HEK293 (cell line): Measurements from ENCODE around the gene USP37.

Source experiments
- CTCF ChIA-PET: fragments of 350-600 bp; formaldehyde crosslinking; extraction: SDS; loops from one replicate; lab custom pipeline; 2021; ENCODE audit warnings: antibody characterized with exemption; lab: Yijun Ruan, JAX
- POLR2A ChIA-PET: fragments of 300-600 bp; formaldehyde crosslinking; extraction: SDS; loops from one replicate; lab custom pipeline; 2020; ENCODE audit warnings: antibody characterized with exemption, inconsistent platforms; lab: Yijun Ruan, JAX
- H3K27ac ChIP-seq: fragments of 200-500 bp; sonication (Bioruptor generic); 2 replicates; pipeline ENCODE4 v1.5.1; 2014; ENCODE audit warnings: low read depth, low read length, control low read depth, inconsistent platforms; ENCODE audit errors: extremely low read depth
- H3K36me3 ChIP-seq, 2 experiments: fragments of 200-500 bp in 1 of 2; sonication (Bioruptor generic) in 1 of 2; 1 replicate in 1 of 2; 2 replicates in 1 of 2; pipeline ENCODE4 v1.5.1; 2014 to 2017; ENCODE audit warnings: inconsistent platforms in 2 of 2, low read length in 2 of 2; ENCODE audit not compliant: control insufficient read depth in 2 of 2, insufficient read depth in 1 of 2
- H3K4me1 ChIP-seq: fragments of 200-500 bp; sonication (Bioruptor generic); 2 replicates; pipeline ENCODE4 v1.5.1; 2014; ENCODE audit warnings: mild to moderate bottlenecking, low read length, inconsistent platforms; ENCODE audit not compliant: control insufficient read depth, insufficient read depth
- H3K4me3 ChIP-seq: 2 replicates; pipeline ENCODE4 v1.5.1; 2011; ENCODE audit warnings: low read depth, mild to moderate bottlenecking, control low read depth, low read length, moderate library complexity
- H3K9me3 ChIP-seq: fragments of 200-500 bp; sonication (Bioruptor generic); 2 replicates; pipeline ENCODE4 v1.5.1; 2014; ENCODE audit warnings: low read depth, low read length, inconsistent platforms; ENCODE audit not compliant: control insufficient read depth, insufficient read depth
- AEBP2 ChIP-seq: fragments of 450-650 bp; formaldehyde crosslinking; IDR thresholded peaks from 2 replicates; pipeline ENCODE4 v1.5.1; 2016; ENCODE audit warnings: missing biosample characterization, missing genetic modification characterization, borderline replicate concordance
- HOXD13 ChIP-seq: sonication (generic); formaldehyde crosslinking; IDR thresholded peaks from 2 replicates; pipeline ENCODE4 v1.8.0; 2022; ENCODE audit warnings: missing genetic modification reagents, borderline replicate concordance
- IKZF3 ChIP-seq: fragments of 450-650 bp; IDR thresholded peaks from 2 replicates; pipeline ENCODE4 v1.5.0; 2018; ENCODE audit warnings: missing biosample characterization, mild to moderate bottlenecking, missing genetic modification characterization, moderate library complexity
- INSM2 ChIP-seq: fragments of 450-650 bp; formaldehyde crosslinking; IDR thresholded peaks from 2 replicates; pipeline ENCODE4 v1.5.1; 2016; ENCODE audit warnings: missing biosample characterization, missing genetic modification characterization
- KLF16 ChIP-seq: fragments of 450-650 bp; formaldehyde crosslinking; IDR thresholded peaks from 2 replicates; pipeline ENCODE4 v1.5.1; 2017; ENCODE audit warnings: missing biosample characterization, missing genetic modification characterization
- REPIN1 ChIP-seq: fragments of 450-650 bp; formaldehyde crosslinking; IDR thresholded peaks from 2 replicates; pipeline ENCODE4 v1.5.1; 2017; ENCODE audit warnings: missing biosample characterization, missing genetic modification characterization, low read depth
- SP7 ChIP-seq: fragments of 450-650 bp; formaldehyde crosslinking; IDR thresholded peaks from 2 replicates; pipeline ENCODE4 v1.5.1; 2016; ENCODE audit warnings: missing biosample characterization, missing genetic modification characterization
- TSHZ1 ChIP-seq: fragments of 450-650 bp; formaldehyde crosslinking; IDR thresholded peaks from 2 replicates; pipeline ENCODE4 v1.5.1; 2016; ENCODE audit warnings: missing biosample characterization, missing genetic modification characterization, borderline replicate concordance
- ZBTB10 ChIP-seq: fragments of 450-650 bp; formaldehyde crosslinking; IDR thresholded peaks from 2 replicates; pipeline ENCODE4 v1.5.1; 2016; ENCODE audit warnings: missing biosample characterization, missing genetic modification characterization
- ZFP69B ChIP-seq: fragments of 450-650 bp; formaldehyde crosslinking; IDR thresholded peaks from 2 replicates; pipeline ENCODE4 v1.5.1; 2016; ENCODE audit warnings: missing biosample characterization, missing genetic modification characterization
- ZNF169 ChIP-seq: fragments of 450-650 bp; formaldehyde crosslinking; IDR thresholded peaks from 2 replicates; pipeline ENCODE4 v1.5.1; 2016; ENCODE audit warnings: missing biosample characterization, missing genetic modification characterization
- ZNF23 ChIP-seq: fragments of 450-650 bp; formaldehyde crosslinking; IDR thresholded peaks from 2 replicates; pipeline ENCODE4 v1.5.1; 2016; ENCODE audit warnings: missing biosample characterization, missing genetic modification characterization, borderline replicate concordance
- ZNF26 ChIP-seq: fragments of 450-650 bp; formaldehyde crosslinking; IDR thresholded peaks from 2 replicates; pipeline ENCODE4 v1.5.1; 2016; ENCODE audit warnings: missing biosample characterization, missing genetic modification characterization
- ZNF274 ChIP-seq, 2 experiments: fragments of 200-500 bp in 1 of 2; fragments of 450-650 bp in 1 of 2; sonication (Bioruptor generic) in 1 of 2; formaldehyde crosslinking in 1 of 2; IDR thresholded peaks; 2 replicates each; pipeline versions ENCODE4 v1.5.1 to v1.6.1; 2014 to 2016; ENCODE audit warnings: borderline replicate concordance in 1 of 2, inconsistent platforms in 1 of 2, low read length in 1 of 2, missing biosample characterization in 1 of 2, missing genetic modification characterization in 1 of 2
- ZNF391 ChIP-seq: fragments of 450-650 bp; formaldehyde crosslinking; IDR thresholded peaks from 2 replicates; pipeline ENCODE4 v1.5.1; 2016; ENCODE audit warnings: low read depth, missing biosample characterization, missing genetic modification characterization, borderline replicate concordance
- ZNF449 ChIP-seq: fragments of 450-650 bp; formaldehyde crosslinking; IDR thresholded peaks from 2 replicates; pipeline ENCODE4 v1.5.1; 2017; ENCODE audit warnings: missing biosample characterization, mild to moderate bottlenecking, missing genetic modification characterization, moderate library complexity
- ZNF514 ChIP-seq: fragments of 450-650 bp; formaldehyde crosslinking; IDR thresholded peaks from 2 replicates; pipeline ENCODE4 v1.5.1; 2016; ENCODE audit warnings: missing biosample characterization, missing genetic modification characterization
- ZNF561 ChIP-seq: fragments of 450-650 bp; IDR thresholded peaks from 2 replicates; pipeline ENCODE4 v1.5.1; 2018; ENCODE audit warnings: missing biosample characterization, missing genetic modification characterization, borderline replicate concordance
- ZNF624 ChIP-seq: fragments of 450-650 bp; formaldehyde crosslinking; IDR thresholded peaks from 2 replicates; pipeline ENCODE4 v1.5.1; 2017; ENCODE audit warnings: missing biosample characterization, missing genetic modification characterization
- ZXDB ChIP-seq: fragments of 450-650 bp; formaldehyde crosslinking; IDR thresholded peaks from 2 replicates; pipeline ENCODE4 v1.5.1; 2016; ENCODE audit warnings: missing biosample characterization, missing genetic modification characterization

Gene USP37

GRCh38 chr2:218478544-218478943 lies 89.6 kb downstream of the USP37 start:
- Histone ChIP-seq H3K4me1 (no peaks in the 10 kb centered on the region), H3K36me3 (peaks cover 36 to 70% of the 10 kb centered on the region in 2 experiments), H3K4me3 (no peak overlapping the region), H3K27ac (no peak overlapping the region), H3K9me3 (no peaks in the 10 kb centered on the region)
- no peak for TF ChIP-seq ZNF23 (tag by site-specific recombination)
- no peak for TF ChIP-seq ZNF26
- no peak for TF ChIP-seq IKZF3 (tag by site-specific recombination)
- TF ChIP-seq HOXD13 (CRISPR knock-in tag): no peak
- no peak for TF ChIP-seq ZFP69B (tag by site-specific recombination)
- TF ChIP-seq ZNF514 (tag by site-specific recombination): no peak
- no peak for TF ChIP-seq INSM2 (tag by site-specific recombination)
- no peak for TF ChIP-seq SP7
- TF ChIP-seq ZBTB10 (tag by site-specific recombination): no peak
- TF ChIP-seq ZNF449 (tag by site-specific recombination): no peak
- TF ChIP-seq KLF16: no peak
- TF ChIP-seq ZNF169 (tag by site-specific recombination): no peak
- no peak for TF ChIP-seq ZNF624 (tag by site-specific recombination)
- ChIA-PET POLR2A (no interaction called here), CTCF (no interaction called here)

GRCh38 chr2:218477247-218477646 lies 90.9 kb downstream of the USP37 start:
- Histone ChIP-seq H3K4me1 (no peaks in the 10 kb centered on the region), H3K4me3 (no peak overlapping the region), H3K27ac (no peak overlapping the region), H3K36me3 (peaks cover 43 to 71% of the 10 kb centered on the region in 2 experiments), H3K9me3 (no peaks in the 10 kb centered on the region)
- ChIA-PET POLR2A (no interaction called here), CTCF (interaction anchor here (0.5 to 1.7 kb wide), 3 partner anchors 11 to 686 kb away, joined by 3 to 10 read pairs (median 4); no protein-coding TSS in a partner anchor)
- TF ChIP-seq TSHZ1 (tag by site-specific recombination) (no peak), ZNF391 (no peak), ZNF561 (tag by site-specific recombination) (no peak), AEBP2 (tag by site-specific recombination) (no peak), SP7 (no peak), ZXDB (tag by site-specific recombination) (no peak), ZNF274 (IDR thresholded peaks at IDR 0.05; ENCODE audit: low read length) (no peak), ZNF274 (tag by site-specific recombination; IDR thresholded peaks at IDR 0.05; ENCODE audit: borderline replicate concordance) (no peak), REPIN1 (tag by site-specific recombination) (no peak)
